Ectodermal cell (in vitro differentiated cells): ENCODE measurements around the gene GRHPR.
"Not testable (repeated sequence)": the region's sequence is repeated elsewhere in the genome, so short reads cannot be mapped to it uniquely, and the experiment has no call there.

ENCODE experiments used
- H3K27ac ChIP-seq: 2 replicates; pipeline ENCODE4 v1.7.0; 2013; ENCODE audit warnings: mild to moderate bottlenecking, low read depth, low read length; ENCODE audit not compliant: insufficient read depth, poor library complexity, severe bottlenecking
- H3K27me3 ChIP-seq: 2 replicates; pipeline ENCODE4 v1.7.0; 2013; ENCODE audit warnings: mild to moderate bottlenecking, low read length; ENCODE audit not compliant: insufficient read depth, control insufficient read depth, poor library complexity, severe bottlenecking
- H3K36me3 ChIP-seq: one replicate; pipeline ENCODE4 v1.7.0; 2013; ENCODE audit warnings: low read length; ENCODE audit not compliant: control insufficient read depth, insufficient read depth
- H3K4me1 ChIP-seq: one replicate; pipeline ENCODE4 v1.7.0; 2013; ENCODE audit warnings: low read length; ENCODE audit not compliant: control insufficient read depth, insufficient read depth
- H3K4me3 ChIP-seq: 2 replicates; pipeline ENCODE4 v1.7.0; 2013; ENCODE audit warnings: low read depth, low read length, control low read depth; ENCODE audit not compliant: insufficient read depth
- H3K9me3 ChIP-seq: 2 replicates; pipeline ENCODE4 v1.7.0; 2013; ENCODE audit warnings: mild to moderate bottlenecking, low read length, moderate library complexity; ENCODE audit not compliant: control insufficient read depth
- WGBS, 2 experiments: methylation state at CpG; one replicate each; pipeline ENCODE4 v1.1.7; 2013; ENCODE audit warnings: missing lambda C conversion rate in 2 of 2; 5-methylcytosine and 5-hydroxymethylcytosine counted together

Gene GRHPR

DNA sequence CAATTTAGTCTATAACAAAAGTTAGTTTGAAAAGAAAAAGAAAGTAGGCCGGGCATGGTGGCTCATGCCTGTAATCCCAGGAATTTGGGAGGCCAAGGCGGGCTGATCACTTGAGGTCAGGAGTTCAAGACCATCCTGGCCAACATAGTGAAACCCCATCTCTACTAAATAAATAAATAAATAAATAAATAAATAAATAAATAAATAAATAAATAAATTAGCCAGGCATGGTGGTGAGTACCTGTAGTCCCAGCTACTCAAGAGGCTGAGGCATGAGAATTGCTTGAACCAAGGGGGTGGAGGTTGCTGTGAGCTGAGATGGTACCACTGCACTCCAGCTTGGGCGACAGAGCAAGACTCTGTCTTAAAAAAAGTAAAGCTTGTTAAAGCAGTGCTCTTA, 24.5 kb upstream of the GRHPR start:
- H3K4me3 ChIP-seq, H3K4me1 ChIP-seq, H3K27ac ChIP-seq, H3K27me3 ChIP-seq, H3K36me3 ChIP-seq, H3K9me3 ChIP-seq: not testable (repeated sequence)
- 92 to 96% methylated on average over 3 of the region's 3 CpGs for WGBS, 2 experiments

DNA sequence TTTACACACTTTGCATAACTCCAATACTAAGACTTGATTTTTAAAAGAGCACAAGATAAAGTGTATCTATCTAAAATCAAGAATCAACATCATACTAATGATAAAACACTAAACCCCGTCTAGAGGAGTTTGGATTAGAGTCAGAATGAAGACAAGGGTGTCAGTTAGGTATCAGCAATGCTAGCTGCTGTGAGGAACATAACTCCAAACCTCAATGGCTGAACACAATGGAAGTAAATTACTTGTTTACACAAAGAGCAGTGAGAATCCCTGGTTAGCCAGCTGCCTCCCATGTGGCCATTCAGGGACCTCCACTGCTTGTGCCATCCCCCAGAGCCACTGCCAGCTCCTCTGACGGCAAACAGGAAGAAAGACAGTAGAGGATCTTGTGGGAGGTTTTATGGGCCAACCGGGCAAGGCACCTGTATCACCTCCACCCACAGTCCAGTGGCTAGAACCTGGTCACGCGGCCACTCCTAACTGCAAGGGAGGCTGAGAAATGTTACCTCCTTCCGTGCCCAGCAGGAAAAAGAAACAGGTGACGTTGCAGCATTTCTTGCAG, 24.0 kb upstream of the GRHPR start:
- Histone ChIP-seq H3K4me3 (no peak overlapping the region), H3K27me3 (no peaks in the 10 kb centered on the region), H3K4me1 (no peaks in the 10 kb centered on the region), H3K27ac (no peak overlapping the region), H3K9me3 (no peaks in the 10 kb centered on the region), H3K36me3 (no peaks in the 10 kb centered on the region)
- WGBS, 2 experiments = 89 to 91% methylated on average over 6 to 7 of the region's 7 CpGs

DNA sequence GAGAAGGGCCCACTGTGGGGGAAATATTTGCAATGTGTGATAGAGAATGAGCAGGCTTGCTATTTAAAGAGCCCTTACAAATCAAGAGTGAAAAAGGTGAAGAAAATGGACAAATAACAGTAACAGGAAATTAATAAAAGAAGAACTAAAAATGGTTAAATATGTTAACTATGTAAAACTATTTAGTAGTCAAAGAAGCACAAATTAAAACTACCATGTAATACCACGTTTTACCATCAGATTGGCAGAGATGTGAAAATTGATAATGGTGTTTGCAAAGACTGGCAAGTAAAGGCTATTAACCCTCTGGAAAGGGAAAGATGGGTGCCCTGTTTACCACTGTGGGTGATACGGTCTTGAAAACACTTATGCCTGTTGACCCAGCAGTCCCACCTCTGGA, 23.2 kb upstream of the GRHPR start:
- Histone ChIP-seq H3K4me3 (no peak overlapping the region), H3K27ac (no peak overlapping the region), H3K9me3 (no peaks in the 10 kb centered on the region), H3K27me3 (no peaks in the 10 kb centered on the region), H3K36me3 (no peaks in the 10 kb centered on the region), H3K4me1 (no peaks in the 10 kb centered on the region)
- WGBS, 2 experiments = 95% methylated on average over 2 of the region's 2 CpGs

DNA sequence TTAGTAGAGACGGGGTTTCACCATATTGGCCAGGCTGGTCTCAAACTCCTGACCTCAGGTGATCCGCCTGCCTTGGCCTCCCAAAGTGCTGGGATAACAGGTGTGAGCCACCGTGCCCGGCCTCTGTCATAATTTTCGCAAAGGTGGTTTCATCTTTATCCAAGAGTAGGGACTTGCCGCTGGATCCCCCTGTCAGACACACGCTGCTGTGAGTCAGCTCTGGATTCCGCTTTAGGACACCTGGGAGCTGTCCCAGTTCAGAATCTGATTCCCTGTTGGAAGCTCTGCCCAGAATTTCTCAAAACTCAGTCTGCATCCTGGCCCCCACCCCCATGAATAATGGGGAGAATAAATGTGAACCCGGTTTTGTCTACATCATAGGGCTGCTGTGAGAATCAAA, 17.9 kb upstream of the GRHPR start:
- no peaks in the 10 kb centered on the region for H3K36me3 ChIP-seq
- WGBS, 2 experiments = 82 to 86% methylated on average over 9 of the region's 9 CpGs

DNA sequence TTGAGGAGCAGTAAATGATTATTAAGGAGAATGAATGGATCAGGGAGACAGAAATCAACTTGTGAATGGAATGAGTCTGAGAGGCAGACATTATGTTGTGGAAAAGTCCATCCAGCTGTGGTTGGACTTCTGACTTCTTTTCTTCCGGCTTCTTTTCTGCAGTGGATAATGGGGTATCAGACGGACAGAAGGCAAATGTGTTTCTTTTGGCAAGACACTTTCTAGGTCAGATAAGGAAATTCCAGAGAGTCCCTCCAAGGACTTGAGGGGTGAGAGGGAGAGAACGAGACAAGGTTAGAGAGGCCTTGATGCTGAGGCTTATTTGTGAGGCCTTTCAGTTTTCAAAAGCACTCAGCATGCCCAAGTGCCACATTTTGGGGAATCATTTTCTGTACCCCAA, 17.1 kb upstream of the GRHPR start:
- H3K4me1 ChIP-seq = no peaks in the 10 kb centered on the region
- H3K27me3 ChIP-seq = no peaks in the 10 kb centered on the region
- WGBS, 2 experiments = 94 to 95% methylated on average over 3 of the region's 3 CpGs
- H3K27ac ChIP-seq = no peak overlapping the region
- no peaks in the 10 kb centered on the region for H3K36me3 ChIP-seq
- no peak overlapping the region for H3K4me3 ChIP-seq
- no peaks in the 10 kb centered on the region for H3K9me3 ChIP-seq

More for the DNA sequence above, 17.9 kb upstream of the GRHPR start:
- Histone ChIP-seq H3K9me3 (no peaks in the 10 kb centered on the region), H3K27ac (no peak overlapping the region), H3K27me3 (no peaks in the 10 kb centered on the region), H3K4me3 (no peak overlapping the region), H3K4me1 (no peaks in the 10 kb centered on the region)

DNA sequence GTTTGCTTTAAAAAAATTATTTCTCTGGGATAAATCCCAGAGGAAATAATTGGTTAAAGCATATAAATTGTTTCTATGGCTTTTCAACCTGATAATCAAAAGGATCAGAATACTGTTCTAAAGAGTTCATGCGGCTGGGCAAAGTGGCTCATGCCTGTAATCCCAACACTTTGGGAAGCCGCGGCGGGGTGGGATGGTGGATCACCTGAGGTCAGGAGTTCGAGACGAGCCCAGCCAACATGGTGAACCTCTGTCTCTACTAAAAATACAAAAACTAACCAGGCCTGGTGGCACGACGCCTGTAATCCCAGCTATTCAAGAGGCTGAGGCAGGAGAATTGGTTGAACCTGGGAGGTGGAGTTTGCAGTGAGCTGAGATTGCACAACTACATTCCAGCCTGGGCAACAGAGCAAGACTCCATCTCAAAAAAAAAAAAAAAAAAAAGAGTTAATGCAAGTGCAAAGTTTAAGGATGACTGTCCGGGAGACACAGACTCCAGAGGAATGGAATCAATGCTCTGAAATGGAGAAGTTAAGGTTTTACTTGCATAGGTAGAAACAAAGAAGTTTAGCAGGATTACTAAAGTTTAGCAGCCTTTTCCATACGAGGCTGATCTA, 16.6 kb upstream of the GRHPR start:
- no peaks in the 10 kb centered on the region for H3K4me1 ChIP-seq
- no peaks in the 10 kb centered on the region for H3K36me3 ChIP-seq
- H3K9me3 ChIP-seq = no peaks in the 10 kb centered on the region
- H3K27me3 ChIP-seq = no peaks in the 10 kb centered on the region
- H3K27ac ChIP-seq = no peak overlapping the region
- 92 to 93% methylated on average over 10 of the region's 10 CpGs for WGBS, 2 experiments
- H3K4me3 ChIP-seq = no peak overlapping the region

DNA sequence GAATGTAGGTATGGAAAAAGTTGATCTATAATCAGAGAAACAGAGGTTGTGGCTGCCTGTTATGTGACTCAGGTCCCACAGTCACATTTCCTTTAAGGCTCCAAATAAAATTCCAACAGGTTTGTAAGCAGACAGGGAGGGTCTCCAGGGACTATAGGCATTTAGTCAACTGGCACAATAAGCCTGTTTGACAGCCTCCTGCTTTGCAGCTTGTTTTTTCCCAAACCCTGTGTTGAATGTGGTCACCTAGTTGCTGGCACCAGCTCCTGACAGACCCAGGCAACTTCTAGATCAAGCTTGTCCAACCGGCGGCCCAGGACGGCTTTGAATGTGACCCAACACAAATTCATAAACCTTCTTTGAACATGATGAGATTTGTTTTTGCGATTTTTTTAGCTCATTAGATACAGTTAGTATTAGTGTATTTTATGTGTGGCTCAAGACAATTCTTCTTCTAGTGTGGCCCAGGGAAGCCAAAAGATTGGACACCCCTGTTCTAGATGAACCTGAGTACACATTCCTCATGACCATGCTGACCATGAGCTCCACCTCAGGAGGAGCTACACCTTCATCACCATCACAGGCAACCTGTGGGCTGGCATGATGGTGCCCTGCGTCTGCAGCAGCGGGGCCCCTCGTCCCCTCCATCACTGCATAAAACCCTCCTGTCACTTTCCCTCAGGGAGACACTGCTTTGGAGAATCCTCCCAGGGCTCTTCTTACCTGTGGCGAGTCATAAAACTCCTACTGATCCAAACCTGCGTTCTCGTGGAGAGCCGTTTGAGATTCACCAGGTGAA, 15.7 kb upstream of the GRHPR start:
- Histone ChIP-seq H3K27ac (no peak overlapping the region), H3K9me3 (no peaks in the 10 kb centered on the region), H3K36me3 (no peaks in the 10 kb centered on the region), H3K4me3 (no peak overlapping the region), H3K27me3 (no peaks in the 10 kb centered on the region), H3K4me1 (peaks cover 2% of the 10 kb centered on the region)
- WGBS, 2 experiments = 94 to 95% methylated on average over 11 of the region's 11 CpGs

DNA sequence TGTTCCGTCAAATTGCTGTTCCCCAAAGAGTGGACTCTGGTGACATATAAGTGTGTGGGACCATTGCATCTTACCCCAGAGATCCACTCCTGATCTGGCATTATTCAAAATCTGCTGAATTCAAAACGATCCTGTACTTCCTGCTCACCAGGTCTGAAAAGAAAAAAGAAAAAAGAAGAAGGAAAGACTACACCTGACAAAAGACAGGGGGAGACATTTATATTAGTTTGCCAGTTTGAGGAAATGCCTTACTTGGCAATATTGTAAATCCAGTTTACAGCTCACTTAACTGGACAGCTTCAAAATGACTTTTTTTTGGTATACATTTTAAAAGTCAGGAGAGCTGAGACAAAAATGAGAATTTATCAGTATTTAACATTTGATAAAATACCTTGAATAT, 15.0 kb upstream of the GRHPR start:
- WGBS, 2 experiments = 91 to 100% methylated on average over 1 to 2 of the region's 2 CpGs
- no peak overlapping the region for H3K4me3 ChIP-seq
- no peaks in the 10 kb centered on the region for H3K36me3 ChIP-seq
- H3K9me3 ChIP-seq = no peaks in the 10 kb centered on the region
- H3K4me1 ChIP-seq = peaks cover 8% of the 10 kb centered on the region
- H3K27ac ChIP-seq = no peak overlapping the region
- H3K27me3 ChIP-seq = no peaks in the 10 kb centered on the region

DNA sequence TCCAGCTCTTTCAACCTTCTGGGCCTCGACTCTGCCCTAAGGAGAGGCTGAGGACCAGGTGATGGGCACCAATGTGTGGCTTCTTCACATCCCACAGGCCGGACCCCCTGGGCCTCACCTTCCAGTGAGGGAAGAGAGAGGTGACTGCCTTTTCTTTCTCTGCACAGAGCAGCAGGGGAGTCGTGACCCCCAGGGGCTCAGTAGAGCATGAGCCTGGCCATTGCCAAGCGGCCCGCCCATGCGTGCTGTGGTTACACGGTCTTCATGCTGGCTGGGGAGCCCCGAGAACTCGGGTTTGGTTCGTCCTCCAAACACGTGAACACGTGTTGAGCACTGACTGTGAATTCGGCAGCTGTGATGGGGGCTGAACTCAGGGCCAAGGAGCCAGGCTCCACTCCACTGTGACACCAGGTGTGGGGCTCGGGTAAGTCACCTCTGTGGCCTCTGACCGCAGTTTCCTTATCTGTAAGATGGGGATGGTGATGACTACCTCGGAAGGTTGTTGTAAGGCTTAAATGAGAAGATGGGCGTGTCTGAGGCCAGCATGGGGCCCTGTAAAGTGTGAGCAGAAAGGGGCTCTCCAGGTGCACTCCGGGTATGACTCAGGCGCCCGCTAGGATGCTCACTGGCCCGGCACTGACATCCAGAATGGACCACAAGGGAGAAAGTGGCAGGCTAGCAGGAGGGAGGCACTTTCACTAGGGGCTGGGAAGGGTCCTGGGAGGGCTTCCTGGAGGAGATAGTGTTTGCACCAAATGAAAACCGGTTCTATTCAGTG, 13.4 kb upstream of the GRHPR start:
- peaks cover 16% of the 10 kb centered on the region for H3K4me1 ChIP-seq
- H3K9me3 ChIP-seq = no peaks in the 10 kb centered on the region
- H3K36me3 ChIP-seq = no peaks in the 10 kb centered on the region
- H3K27ac ChIP-seq = no peak overlapping the region
- no peak overlapping the region for H3K4me3 ChIP-seq
- WGBS, 2 experiments = 90 to 91% methylated on average over 22 of the region's 22 CpGs
- H3K27me3 ChIP-seq = no peaks in the 10 kb centered on the region

DNA sequence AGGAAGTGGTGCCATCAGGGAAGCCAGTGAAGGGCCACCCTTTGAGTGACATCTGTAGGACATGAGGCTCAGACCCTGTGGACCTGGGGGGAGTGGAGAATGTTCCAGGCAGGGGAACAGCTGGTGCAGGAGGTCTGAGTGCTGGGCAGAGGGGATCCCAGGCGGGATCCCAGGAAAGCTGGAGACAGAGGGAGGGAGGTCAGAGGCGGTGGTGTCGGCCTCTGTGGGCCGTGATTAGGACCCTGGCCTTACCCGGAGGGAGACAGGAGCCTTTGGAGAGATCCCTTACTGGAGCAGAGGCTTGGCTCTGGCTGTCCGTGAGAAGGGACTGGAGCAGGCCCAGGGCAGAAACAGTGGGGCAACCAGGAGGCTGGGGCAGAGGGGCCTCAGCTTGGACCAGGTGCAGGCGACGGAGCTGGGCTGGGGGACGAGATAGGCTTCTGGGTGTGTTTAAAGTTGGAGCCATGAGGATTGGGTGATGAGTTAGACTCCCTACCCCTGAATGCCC, 12.1 kb upstream of the GRHPR start:
- 86 to 92% methylated on average over 9 of the region's 9 CpGs for WGBS, 2 experiments
- no peaks in the 10 kb centered on the region for H3K27me3 ChIP-seq
- peaks cover 16% of the 10 kb centered on the region for H3K4me1 ChIP-seq
- no peaks in the 10 kb centered on the region for H3K36me3 ChIP-seq
- no peak overlapping the region for H3K4me3 ChIP-seq
- H3K9me3 ChIP-seq = no peaks in the 10 kb centered on the region
- no peak overlapping the region for H3K27ac ChIP-seq
